MM.1S (cell line): ENCODE data around the gene HMGB1.
A peak's percentile ranks its signal among the peaks of the same experiment; 100 is the strongest.

Experiments used
- DNase-seq: peaks from one replicate; pipeline ENCODE4 v3.0.0-alpha.2; 2015
- H2AFZ ChIP-seq: fragments of 300-600 bp; sonication (generic); 2 replicates; pipeline ENCODE4 v1.6.0; 2016; ENCODE audit warnings: antibody characterized with exemption, low read length
- H3F3A ChIP-seq: fragments of 300-600 bp; sonication (generic); 2 replicates; pipeline ENCODE4 v1.6.1; 2016; ENCODE audit warnings: mild to moderate bottlenecking, antibody characterized with exemption, low read length, moderate library complexity, mixed read lengths; ENCODE audit not compliant: insufficient read depth
- H3K27ac ChIP-seq: fragments of 300-600 bp; sonication (generic); 2 replicates; pipeline ENCODE4 v1.5.1; 2016; ENCODE audit warnings: mild to moderate bottlenecking, low read length
- H3K27me3 ChIP-seq: fragments of 300-600 bp; sonication (generic); replicated peaks from 2 replicates; pipeline ENCODE4 v1.6.0; 2016; ENCODE audit warnings: low read length; ENCODE audit not compliant: insufficient read depth
- H3K36me3 ChIP-seq: fragments of 300-600 bp; sonication (generic); replicated peaks from 2 replicates; pipeline ENCODE4 v1.6.1; 2016; ENCODE audit warnings: mild to moderate bottlenecking, low read length, mixed read lengths; ENCODE audit not compliant: insufficient read depth
- H3K4me1 ChIP-seq: fragments of 300-600 bp; sonication (generic); 2 replicates; pipeline ENCODE4 v1.6.1; 2016; ENCODE audit warnings: low read length, mixed read lengths
- H3K4me2 ChIP-seq: fragments of 300-600 bp; sonication (generic); 2 replicates; pipeline ENCODE4 v1.6.0; 2016; ENCODE audit warnings: low read depth, low read length
- H3K4me3 ChIP-seq: fragments of 300-600 bp; sonication (generic); 2 replicates; pipeline ENCODE4 v1.5.1; 2016; ENCODE audit warnings: low read length, mixed read lengths
- H3K79me2 ChIP-seq: fragments of 300-600 bp; sonication (generic); 2 replicates; pipeline ENCODE4 v1.6.1; 2016; ENCODE audit warnings: mixed run types, low read length, mixed read lengths
- H3K9ac ChIP-seq: fragments of 300-600 bp; sonication (generic); 2 replicates; pipeline ENCODE4 v1.6.1; 2016; ENCODE audit warnings: low read length, mixed read lengths
- H3K9me2 ChIP-seq: fragments of 300-600 bp; sonication (generic); replicated peaks from 2 replicates; pipeline ENCODE4 v1.6.1; 2016; ENCODE audit warnings: mild to moderate bottlenecking, low read length, mixed read lengths; ENCODE audit not compliant: insufficient read depth
- H3K9me3 ChIP-seq: fragments of 300-600 bp; sonication (generic); replicated peaks from 2 replicates; pipeline ENCODE4 v1.6.1; 2016; ENCODE audit warnings: mild to moderate bottlenecking, low read length, mixed read lengths; ENCODE audit not compliant: insufficient read depth
- H4K20me1 ChIP-seq: fragments of 300-600 bp; sonication (generic); 2 replicates; pipeline ENCODE4 v1.6.1; 2016; ENCODE audit warnings: mild to moderate bottlenecking, low read length, moderate library complexity, mixed read lengths; ENCODE audit not compliant: insufficient read depth
- CTCF ChIP-seq: fragments of 300-600 bp; sonication (generic); IDR thresholded peaks from 2 replicates; pipeline ENCODE4 v1.5.1; 2016; ENCODE audit warnings: antibody characterized with exemption, low read length, mixed read lengths
- EZH2 ChIP-seq: fragments of 300-600 bp; sonication (generic); optimal IDR thresholded peaks from 2 replicates; pipeline ENCODE3; 2017; ENCODE audit warnings: low read depth, mild to moderate bottlenecking, antibody characterized with exemption, low read length, mixed read lengths
- EZH2phosphoT487 ChIP-seq: fragments of 300-600 bp; sonication (generic); IDR thresholded peaks from 2 replicates; pipeline ENCODE4 v1.6.1; 2018; ENCODE audit warnings: antibody characterized with exemption, low read length

HMGB1 gene

GRCh38 chr13:30418075-30418716, 47.5 kb downstream of the HMGB1 start:
- H4K20me1 ChIP-seq = no peaks in the 10 kb centered on the region
- TF ChIP-seq CTCF (no peak), EZH2 (no peak), EZH2phosphoT487 (no peak)
- H3F3A ChIP-seq = no peaks in the 10 kb centered on the region
- H2AFZ ChIP-seq = no peak overlapping the region
- no peak overlapping the region for H3K9ac ChIP-seq
- no peak overlapping the region for H3K4me3 ChIP-seq
- no peaks in the 10 kb centered on the region for H3K79me2 ChIP-seq
- H3K27me3 ChIP-seq = no peaks in the 10 kb centered on the region
- no peak for DNase-seq
- no peaks in the 10 kb centered on the region for H3K9me3 ChIP-seq
- no peak overlapping the region for H3K27ac ChIP-seq
- no peaks in the 10 kb centered on the region for H3K36me3 ChIP-seq
- no peak overlapping the region for H3K4me2 ChIP-seq
- no peaks in the 10 kb centered on the region for H3K4me1 ChIP-seq
- H3K9me2 ChIP-seq = no peaks in the 10 kb centered on the region

GRCh38 chr13:30416471-30416870, 49.3 kb downstream of the HMGB1 start:
- TF ChIP-seq EZH2 = no peak
- TF ChIP-seq EZH2phosphoT487 = no peak
- TF ChIP-seq CTCF = no peak
- no peak overlapping the region for H3K4me3 ChIP-seq

GRCh38 chr13:30415430-30416030, 50.2 kb downstream of the HMGB1 start:
- Histone ChIP-seq H3K4me2 (no peak overlapping the region), H3K4me1 (no peaks in the 10 kb centered on the region), H3K27me3 (no peaks in the 10 kb centered on the region), H3K9me2 (no peaks in the 10 kb centered on the region), H3K79me2 (no peaks in the 10 kb centered on the region), H3K36me3 (no peaks in the 10 kb centered on the region), H3K4me3 (no peak overlapping the region), H3K9me3 (no peaks in the 10 kb centered on the region), H4K20me1 (no peaks in the 10 kb centered on the region), H3K9ac (no peak overlapping the region), H2AFZ (0 out of 2 replicates have a peak overlapping the region, but pooled peaks have one; percentile 11), H3K27ac (no peak overlapping the region), H3F3A (no peaks in the 10 kb centered on the region)
- DNase-seq = no peak
- no peak for TF ChIP-seq CTCF
- no peak for TF ChIP-seq EZH2phosphoT487
- no peak for TF ChIP-seq EZH2

More at GRCh38 chr13:30416471-30416870, 49.3 kb downstream of the HMGB1 start:
- Histone ChIP-seq H3K27ac (no peak overlapping the region), H3F3A (no peaks in the 10 kb centered on the region), H3K9me2 (no peaks in the 10 kb centered on the region), H3K27me3 (no peaks in the 10 kb centered on the region), H3K79me2 (no peaks in the 10 kb centered on the region), H4K20me1 (no peaks in the 10 kb centered on the region), H2AFZ (no peak overlapping the region), H3K9me3 (no peaks in the 10 kb centered on the region), H3K36me3 (no peaks in the 10 kb centered on the region), H3K9ac (no peak overlapping the region), H3K4me1 (no peaks in the 10 kb centered on the region), H3K4me2 (no peak overlapping the region)
- DNase-seq = no peak
